ENCODE results near the gene PTH1R. TPM values are rescaled to one million over a fixed set of nuclear protein-coding genes. Genes with fewer than 3 reads are reported as not detected.

The PTH1R gene
- polyA plus RNA-seq, 6 donors from 2014 or later = not detected

- ATAC-seq (ENCODE audit: low read depth in 2 of 2) = peak in 1 of 2 donors; percentile 42
- Mint-ChIP-seq H3K36me3 (peaks cover 19 to 20% of the 10 kb centered on the region in 2 donors), H3K4me1 (peaks cover 6 to 18% (median 17%) of the 10 kb centered on the region in 3 donors), H3K9me3 (peaks cover under 1 to 29% (median 16%) of the 10 kb centered on the region in 7 donors), H3K27me3 (no peaks in the 10 kb centered on the region), H3K27ac (peak overlapping the region in 4 of 6 donors; percentile 32 to 96 (median 70)), H3K4me3 (peak overlapping the region; percentile 87 to 94 (median 89))
- peak; percentile 12 for DNase-seq
Measured at GRCh38 chr3:46845397-46845859, 32.1 kb upstream of the PTH1R start.

- ATAC-seq (ENCODE audit: low read depth in 2 of 2) (peak; percentile 94), DNase-seq (peak; percentile 83)
- Mint-ChIP-seq H3K27me3 (no peaks in the 10 kb centered on the region), H3K9me3 (peaks cover 0 to 23% (median 10%) of the 10 kb centered on the region in 7 donors), H3K27ac (peak overlapping the region in 5 of 6 donors; percentile 20 to 96 (median 70)), H3K4me1 (peaks cover 6 to 18% (median 17%) of the 10 kb centered on the region in 3 donors), H3K4me3 (peak overlapping the region; percentile 87 to 94 (median 89)), H3K36me3 (peaks cover 13 to 17% of the 10 kb centered on the region in 2 donors)
Measured at GRCh38 chr3:46845860-46846623, 31.5 kb upstream of the PTH1R start.

GRCh38 chr3:46846624-46847542, 30.6 kb upstream of the PTH1R start:
- no peak for ATAC-seq (ENCODE audit: low read depth in 2 of 2)
- Mint-ChIP-seq H3K36me3 (peaks cover 5 to 9% of the 10 kb centered on the region in 2 donors), H3K9me3 (peaks cover 0 to 15% (median 5%) of the 10 kb centered on the region in 7 donors), H3K27ac (peak overlapping the region in 5 of 6 donors; percentile 20 to 96 (median 49)), H3K4me3 (peak overlapping the region; percentile 76 to 94 (median 89)), H3K4me1 (peaks cover 6 to 18% (median 17%) of the 10 kb centered on the region in 3 donors), H3K27me3 (no peaks in the 10 kb centered on the region)
- no peak for DNase-seq

- ATAC-seq (ENCODE audit: low read depth in 2 of 2) (no peak), DNase-seq (no peak)
- Mint-ChIP-seq H3K9me3 (peaks cover 0 to 6% (median 0%) of the 10 kb centered on the region in 7 donors), H3K27me3 (no peaks in the 10 kb centered on the region), H3K36me3 (peaks cover 4 to 6% of the 10 kb centered on the region in 2 donors), H3K4me3 (peak overlapping the region in 2 of 8 donors; percentile 55 to 87), H3K4me1 (peaks cover 6 to 18% (median 17%) of the 10 kb centered on the region in 3 donors), H3K27ac (no peak overlapping the region)
Measured at GRCh38 chr3:46847744-46848143, 29.8 kb upstream of the PTH1R start.

- Mint-ChIP-seq H3K27me3 (no peaks in the 10 kb centered on the region), H3K9me3 (no peaks in the 10 kb centered on the region), H3K27ac (peak overlapping the region in 1 of 6 donors; percentile 40), H3K36me3 (no peaks in the 10 kb centered on the region), H3K4me3 (peak overlapping the region in 4 of 8 donors; percentile 12 to 54 (median 33)), H3K4me1 (peaks cover 6 to 18% (median 17%) of the 10 kb centered on the region in 3 donors)
- ATAC-seq (ENCODE audit: low read depth in 2 of 2) (no peak), DNase-seq (no peak)
Measured at GRCh38 chr3:46848271-46849044, 29.1 kb upstream of the PTH1R start.

- Mint-ChIP-seq H3K9me3 (no peaks in the 10 kb centered on the region), H3K4me1 (peaks cover 6 to 18% (median 17%) of the 10 kb centered on the region in 3 donors), H3K4me3 (peak overlapping the region in 3 of 8 donors; percentile 30 to 78 (median 54)), H3K36me3 (no peaks in the 10 kb centered on the region), H3K27me3 (no peaks in the 10 kb centered on the region), H3K27ac (peak overlapping the region in 1 of 6 donors; percentile 44)
- ATAC-seq (ENCODE audit: low read depth in 2 of 2) = no peak
- no peak for DNase-seq
Measured at GRCh38 chr3:46849045-46849631, 28.4 kb upstream of the PTH1R start.

GRCh38 chr3:46849686-46850467, 27.6 kb upstream of the PTH1R start:
- DNase-seq (no peak), ATAC-seq (ENCODE audit: low read depth in 2 of 2) (no peak)
- no peaks in the 10 kb centered on the region for H3K36me3 Mint-ChIP-seq
- H3K27me3 Mint-ChIP-seq = no peaks in the 10 kb centered on the region
- H3K4me3 Mint-ChIP-seq = peak overlapping the region in 1 of 8 donors; percentile 35
- H3K9me3 Mint-ChIP-seq = no peaks in the 10 kb centered on the region
- peaks cover 6 to 16% (median 14%) of the 10 kb centered on the region in 3 donors for H3K4me1 Mint-ChIP-seq
- H3K27ac Mint-ChIP-seq = peak overlapping the region in 1 of 6 donors; percentile 27

GRCh38 chr3:46850468-46850779, 27.1 kb upstream of the PTH1R start:
- Mint-ChIP-seq H3K4me3 (no peak overlapping the region), H3K9me3 (no peaks in the 10 kb centered on the region), H3K27me3 (no peaks in the 10 kb centered on the region), H3K4me1 (peaks cover 6 to 11% (median 8%) of the 10 kb centered on the region in 3 donors), H3K27ac (no peak overlapping the region), H3K36me3 (no peaks in the 10 kb centered on the region)
- ATAC-seq (ENCODE audit: low read depth in 2 of 2) (no peak), DNase-seq (no peak)

- Mint-ChIP-seq H3K27me3 (peaks cover 0 to 6% (median 6%) of the 10 kb centered on the region in 3 donors), H3K4me3 (peak overlapping the region in 1 of 8 donors; percentile 22), H3K27ac (no peak overlapping the region), H3K36me3 (no peaks in the 10 kb centered on the region), H3K9me3 (no peaks in the 10 kb centered on the region), H3K4me1 (peaks cover under 1 to 1% (median under 1%) of the 10 kb centered on the region in 3 donors)
- DNase-seq (no peak), ATAC-seq (ENCODE audit: low read depth in 2 of 2) (no peak)
Measured at GRCh38 chr3:46851364-46852333, 25.9 kb upstream of the PTH1R start.

GRCh38 chr3:46852334-46852720, 25.2 kb upstream of the PTH1R start:
- no peaks in the 10 kb centered on the region for H3K4me1 Mint-ChIP-seq
- no peaks in the 10 kb centered on the region for H3K9me3 Mint-ChIP-seq
- H3K36me3 Mint-ChIP-seq = no peaks in the 10 kb centered on the region
- peaks cover 0 to 13% (median 12%) of the 10 kb centered on the region in 3 donors for H3K27me3 Mint-ChIP-seq
- H3K4me3 Mint-ChIP-seq = no peak overlapping the region
- no peak for DNase-seq
- H3K27ac Mint-ChIP-seq = no peak overlapping the region
- no peak for ATAC-seq (ENCODE audit: low read depth in 2 of 2)

- H3K27ac Mint-ChIP-seq = no peak overlapping the region
- H3K27me3 Mint-ChIP-seq = peaks cover 0 to 18% (median 18%) of the 10 kb centered on the region in 3 donors
- DNase-seq = no peak
- H3K36me3 Mint-ChIP-seq = no peaks in the 10 kb centered on the region
- H3K4me1 Mint-ChIP-seq = peaks cover 0 to 2% (median 0%) of the 10 kb centered on the region in 3 donors
- no peaks in the 10 kb centered on the region for H3K9me3 Mint-ChIP-seq
- no peak for ATAC-seq (ENCODE audit: low read depth in 2 of 2)
- H3K4me3 Mint-ChIP-seq = no peak overlapping the region
Measured at GRCh38 chr3:46852839-46853355, 24.6 kb upstream of the PTH1R start.

All from naive B cell (primary cell).